Natural killer cell (primary cell): Measurements from ENCODE around the gene PUS1. TPM values are rescaled to one million over a fixed set of nuclear protein-coding genes. Genes with fewer than 3 reads are reported as not detected.

Experiments
- ATAC-seq, 3 donors: fragments of 150-1000 bp in 2 of 3; fragments of 200-7000 bp in 1 of 3; cut with Tn5 transposase; 1 replicate in 1 of 3; 2 replicates in 2 of 3; pipeline ENCODE4 v1.10.0; 2021; ENCODE audit warnings: mild to moderate bottlenecking in 2 of 3, moderate library complexity in 2 of 3
- DNase-seq, 2 donors: peaks; one replicate each; pipeline versions ENCODE4 v3.0.0 to v3.0.0-alpha.2; 2013 to 2021; ENCODE audit warnings: mixed read lengths in 1 of 2
- H3K27ac ChIP-seq: one replicate; pipeline ENCODE4 v1.5.1; 2013; ENCODE audit warnings: mild to moderate bottlenecking, low read length
- H3K27me3 ChIP-seq: one replicate; pipeline ENCODE4 v1.6.1; 2013; ENCODE audit warnings: low read length; ENCODE audit not compliant: control insufficient read depth, insufficient read depth
- H3K36me3 ChIP-seq: one replicate; pipeline ENCODE4 v1.6.1; 2013; ENCODE audit warnings: low read length; ENCODE audit not compliant: control insufficient read depth, insufficient read depth
- H3K4me1 ChIP-seq: one replicate; pipeline ENCODE4 v1.6.1; 2013; ENCODE audit warnings: low read length; ENCODE audit not compliant: control insufficient read depth, insufficient read depth
- H3K4me3 ChIP-seq: one replicate; pipeline ENCODE4 v1.5.1; 2013; ENCODE audit warnings: low read length
- H3K9me3 ChIP-seq: one replicate; pipeline ENCODE4 v1.6.1; 2013; ENCODE audit warnings: low read length; ENCODE audit not compliant: control insufficient read depth, insufficient read depth
- H3K27ac Mint-ChIP-seq, 2 donors: one replicate each; pipeline ENCODE4 v1.8.0; 2022; ENCODE audit warnings: mild to moderate bottlenecking in 2 of 2, mixed read lengths in 2 of 2, moderate library complexity in 1 of 2
- H3K27me3 Mint-ChIP-seq, 2 donors: one replicate each; pipeline ENCODE4 v1.8.0; 2022; ENCODE audit warnings: low read depth in 2 of 2, mixed read lengths in 2 of 2
- H3K36me3 Mint-ChIP-seq: one replicate; pipeline ENCODE4 v1.8.0; 2022; ENCODE audit warnings: mixed read lengths
- H3K4me1 Mint-ChIP-seq, 2 donors: one replicate each; pipeline ENCODE4 v1.8.0; 2022; ENCODE audit warnings: mixed read lengths in 2 of 2
- H3K4me3 Mint-ChIP-seq: one replicate; pipeline ENCODE4 v1.8.0; 2022; ENCODE audit warnings: mild to moderate bottlenecking, moderate library complexity, mixed read lengths
- H3K9me3 Mint-ChIP-seq, 2 donors: one replicate each; pipeline ENCODE4 v1.8.0; 2022; ENCODE audit warnings: mixed read lengths in 2 of 2
- CTCF ChIP-seq: fragments of 200-600 bp; IDR thresholded peaks from one replicate; pipeline ENCODE4 v1.8.0; 2022; ENCODE audit warnings: antibody characterized with exemption
- WGBS: methylation state at CpG from one replicate; pipeline ENCODE4 v1.1.7; 2013; ENCODE audit warnings: missing lambda C conversion rate; ENCODE audit not compliant: insufficient coverage; 5-methylcytosine and 5-hydroxymethylcytosine counted together
- intact Hi-C: fragments of 100-400 bp; cut with micrococcal nuclease; formaldehyde crosslinking; loops from one replicate; pipeline ENCODE4 v1.14.2; 2022
- total RNA-seq, 4 donors: library from RNA; stranded (reverse); fragments of 120-200 nt in 1 of 4; gene quantifications; one replicate each; pipeline versions ENCODE4 v1.2.3 to v1.2.4, GENCODE V29; 2013 to 2022

PUS1 gene
- total RNA-seq, 3 donors from 2014 or later (not counting 1 experiment from before 2014, with no cell fraction given), result 16.9 to 21.9 (median 20.6) TPM

GRCh38 chr12:131941116-131941986 is 12.3 kb downstream of the PUS1 start:
- WGBS, result 97% methylated on average over 46 of the region's 46 CpGs
- H3K9me3 Mint-ChIP-seq, result no peaks in the 10 kb centered on the region
- H3K36me3 Mint-ChIP-seq, result no peaks in the 10 kb centered on the region
- no peak overlapping the region for H3K4me3 Mint-ChIP-seq
- DNase-seq (no peak), ATAC-seq (no peak)
- Histone ChIP-seq H3K4me3 (no peak overlapping the region), H3K27me3 (no peaks in the 10 kb centered on the region), H3K27ac (no peak overlapping the region), H3K9me3 (no peaks in the 10 kb centered on the region), H3K4me1 (no peaks in the 10 kb centered on the region), H3K36me3 (peaks cover 24% of the 10 kb centered on the region)
- H3K27ac Mint-ChIP-seq, result no peak overlapping the region
- TF ChIP-seq CTCF, result no peak
- intact Hi-C loops, result no loop called here
- H3K4me1 Mint-ChIP-seq, result no peaks in the 10 kb centered on the region
- H3K27me3 Mint-ChIP-seq, result no peaks in the 10 kb centered on the region

GRCh38 chr12:131941987-131942341 is 12.9 kb downstream of the PUS1 start:
- peaks cover 24% of the 10 kb centered on the region for H3K36me3 ChIP-seq

GRCh38 chr12:131942671-131943070 is 13.6 kb downstream of the PUS1 start:
- ATAC-seq (no peak), DNase-seq (no peak)
- H3K9me3 Mint-ChIP-seq, result no peaks in the 10 kb centered on the region
- 98% methylated on average over 12 of the region's 12 CpGs for WGBS
- no peaks in the 10 kb centered on the region for H3K36me3 Mint-ChIP-seq
- Histone ChIP-seq H3K27ac (no peak overlapping the region), H3K9me3 (no peaks in the 10 kb centered on the region), H3K4me3 (no peak overlapping the region), H3K36me3 (peaks cover 24% of the 10 kb centered on the region), H3K4me1 (peaks cover 6% of the 10 kb centered on the region), H3K27me3 (no peaks in the 10 kb centered on the region)
- peaks cover 3 to 4% of the 10 kb centered on the region in 2 donors for H3K4me1 Mint-ChIP-seq
- H3K27me3 Mint-ChIP-seq, result no peaks in the 10 kb centered on the region
- intact Hi-C loops, result no loop called here
- H3K4me3 Mint-ChIP-seq, result no peak overlapping the region
- TF ChIP-seq CTCF, result no peak
- no peak overlapping the region for H3K27ac Mint-ChIP-seq

More at GRCh38 chr12:131941987-131942341, 12.9 kb downstream of the PUS1 start:
- no peak overlapping the region for H3K4me3 ChIP-seq
- no peak for TF ChIP-seq CTCF
- Mint-ChIP-seq H3K9me3 (no peaks in the 10 kb centered on the region), H3K27ac (no peak overlapping the region), H3K4me3 (no peak overlapping the region), H3K4me1 (no peaks in the 10 kb centered on the region), H3K27me3 (no peaks in the 10 kb centered on the region), H3K36me3 (no peaks in the 10 kb centered on the region)
- DNase-seq (no peak), ATAC-seq (no peak)
- intact Hi-C loops, result no loop called here
- WGBS, result 97% methylated on average over 7 of the region's 7 CpGs
- H3K27me3 ChIP-seq, result no peaks in the 10 kb centered on the region
- no peak overlapping the region for H3K27ac ChIP-seq
- no peaks in the 10 kb centered on the region for H3K4me1 ChIP-seq
- H3K9me3 ChIP-seq, result no peaks in the 10 kb centered on the region
